GM21526 (cell line): ENCODE measurements around the gene FOXO1.

ENCODE experiments used
- ATAC-seq: cut with Tn5 transposase; IDR thresholded peaks from one replicate; pipeline ENCODE4 v1.9.1; 2021; ENCODE audit warnings: moderate library complexity; ENCODE audit not compliant: unreplicated experiment, low FRiP score

Gene FOXO1

GRCh38 chr13:40552895-40553294 is 113.5 kb downstream of the FOXO1 start:
- ATAC-seq = no peak

DNA sequence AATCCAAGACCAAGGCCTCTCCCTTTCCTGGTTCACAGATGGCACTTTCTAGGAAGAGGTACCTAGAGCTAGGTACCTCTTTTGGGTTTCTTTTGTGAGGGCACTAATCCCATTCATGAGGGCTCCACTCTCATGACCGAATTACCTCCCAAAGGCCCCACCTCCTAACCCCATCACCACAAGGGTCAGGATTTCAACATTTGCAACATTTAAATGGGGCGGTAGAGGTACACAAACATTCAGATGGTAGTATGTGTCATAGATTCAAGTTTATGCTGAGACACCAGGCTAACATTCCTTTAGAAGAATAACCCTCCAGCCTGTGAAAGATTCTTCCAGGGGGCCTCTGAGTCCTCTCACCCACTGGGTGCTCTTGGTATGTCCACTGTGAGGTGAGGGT is 116.3 kb downstream of the FOXO1 start:
- no peak for ATAC-seq

- no peak for ATAC-seq
These were observed 116.8 kb downstream of the FOXO1 start for GRCh38 chr13:40549500-40550094.

GRCh38 chr13:40547591-40548315 is 118.7 kb downstream of the FOXO1 start:
- no peak for ATAC-seq

- no peak for ATAC-seq
These were observed 120.4 kb downstream of the FOXO1 start for GRCh38 chr13:40546047-40546446.

GRCh38 chr13:40540328-40541044 is 126.0 kb downstream of the FOXO1 start:
- no peak for ATAC-seq

DNA sequence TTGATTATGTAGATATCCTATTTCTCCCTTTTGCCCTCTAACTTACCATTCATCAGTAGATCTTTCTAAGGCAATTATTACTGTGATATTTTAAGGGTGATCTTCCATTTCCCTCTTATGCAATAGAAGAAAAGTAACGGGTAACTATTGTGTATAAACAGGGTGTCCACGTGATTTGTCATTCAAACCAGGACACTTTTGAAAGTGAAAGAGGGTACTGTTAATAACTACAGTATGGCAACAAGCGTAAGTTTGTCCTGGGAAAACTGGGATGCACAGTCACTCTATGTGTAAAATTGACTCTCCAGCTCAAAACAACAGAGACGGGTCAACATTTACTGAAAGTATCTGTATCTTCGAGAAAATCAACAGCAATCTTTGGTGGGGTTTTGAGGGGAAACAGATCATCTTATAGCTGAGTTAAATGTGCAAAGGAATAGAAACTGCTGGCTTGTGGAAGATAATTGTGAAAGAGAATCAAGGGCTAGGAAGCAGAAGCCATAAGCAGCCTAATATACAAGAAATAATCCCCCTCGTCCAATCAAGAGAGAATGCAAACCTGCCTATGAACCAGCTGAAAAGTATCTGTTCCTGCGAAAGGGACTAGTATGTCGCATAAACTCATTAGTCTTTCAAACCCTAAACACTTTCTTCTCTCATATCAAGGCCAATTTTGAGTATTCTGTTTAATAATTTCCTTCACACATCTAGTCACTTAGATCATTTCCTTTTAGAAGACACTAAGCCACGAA is 126.7 kb downstream of the FOXO1 start:
- no peak for ATAC-seq

DNA sequence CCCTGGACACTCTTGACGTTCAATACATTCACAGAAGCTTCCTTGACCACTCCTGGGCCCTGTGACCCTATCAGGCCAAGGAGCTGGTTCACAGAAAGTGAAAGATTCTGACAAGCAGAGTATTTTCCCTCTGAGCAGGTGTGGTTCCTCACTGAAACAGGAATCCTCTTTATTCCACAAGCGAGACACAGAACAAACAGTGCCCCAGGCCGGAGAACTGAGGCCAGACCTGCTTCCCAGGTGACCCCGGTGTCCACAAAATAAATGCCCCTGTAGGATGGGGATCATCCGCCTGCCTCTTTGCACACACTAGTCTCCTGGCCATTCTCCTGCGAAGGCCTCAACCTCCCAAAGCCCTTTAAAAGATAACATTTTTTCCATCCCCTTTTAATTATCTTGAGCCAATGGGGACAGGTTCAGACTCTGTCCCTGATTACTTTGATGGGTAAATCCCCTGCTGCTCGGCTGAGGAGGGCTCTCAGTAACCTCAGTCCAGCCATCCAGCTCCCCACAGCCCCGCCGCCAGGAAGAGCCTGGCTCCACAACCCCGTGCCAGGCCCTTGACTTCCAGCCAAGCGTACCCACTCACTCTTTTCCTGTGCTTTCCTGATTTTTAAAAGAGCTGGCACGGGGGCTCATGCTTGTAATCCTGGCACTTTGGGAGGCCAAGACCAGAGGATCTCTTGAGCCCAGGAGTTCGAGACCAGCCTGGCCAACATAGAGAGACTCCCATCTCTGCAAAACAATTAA is 129.1 kb downstream of the FOXO1 start:
- ATAC-seq = no peak

DNA sequence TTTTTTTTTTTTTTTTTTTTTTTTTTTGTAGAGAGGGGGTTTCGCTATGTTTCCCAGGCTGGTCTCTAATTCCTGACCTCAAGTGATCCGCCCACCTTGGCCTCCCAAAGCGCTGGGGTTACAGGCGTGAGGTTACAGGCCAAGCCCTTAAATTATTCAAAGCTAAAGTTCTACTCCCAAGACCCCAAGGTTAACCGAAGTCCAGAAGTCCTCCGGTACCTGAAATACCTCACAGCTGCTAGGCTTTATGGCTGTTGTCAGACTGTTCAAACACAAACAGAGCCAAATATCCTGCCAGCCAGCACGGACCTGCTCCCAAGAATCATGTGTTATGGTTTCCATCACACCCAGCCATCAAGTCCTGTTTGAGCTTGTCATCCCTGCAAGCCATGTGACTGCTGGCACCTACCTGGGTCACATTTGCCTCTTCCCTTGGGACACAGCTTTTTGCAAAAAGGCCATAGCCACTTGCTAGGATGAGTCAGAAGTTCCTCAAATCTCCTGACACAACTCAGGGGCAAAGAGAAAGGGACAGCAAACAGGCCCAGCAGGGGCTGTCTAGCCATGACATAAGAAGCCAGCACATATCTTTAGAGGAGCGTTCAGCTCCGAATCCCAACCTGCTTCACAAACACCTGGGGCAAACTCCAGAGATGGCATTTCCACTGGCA is 129.9 kb downstream of the FOXO1 start:
- ATAC-seq = no peak

DNA sequence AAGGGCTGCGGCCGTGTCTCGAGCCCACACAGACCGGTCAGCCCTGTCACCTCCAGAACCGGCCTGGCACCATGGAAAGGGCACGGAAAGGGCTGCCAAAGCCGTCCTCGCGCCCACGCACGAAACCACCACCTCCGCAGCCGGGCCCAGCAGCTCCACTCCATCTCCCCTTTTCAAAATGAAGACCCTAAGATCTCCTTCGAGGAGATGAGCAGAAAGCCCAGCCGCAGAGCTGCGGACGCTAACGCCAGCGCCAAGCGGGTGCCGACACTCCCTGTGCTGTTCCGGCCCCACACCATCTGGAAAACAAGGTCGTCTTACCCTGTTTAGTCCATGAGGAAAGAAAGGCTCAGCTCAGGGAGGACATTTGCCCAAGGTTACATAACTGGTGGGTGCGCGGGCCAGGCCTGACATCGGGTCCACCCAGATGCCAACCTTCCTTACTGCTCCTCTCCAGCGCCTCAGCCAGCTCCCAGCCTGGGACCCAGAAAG is 131.1 kb downstream of the FOXO1 start:
- ATAC-seq = no peak

GRCh38 chr13:40534456-40534855 is 132.0 kb downstream of the FOXO1 start:
- ATAC-seq = no peak

GRCh38 chr13:40533072-40533471 is 133.4 kb downstream of the FOXO1 start:
- ATAC-seq = no peak

DNA sequence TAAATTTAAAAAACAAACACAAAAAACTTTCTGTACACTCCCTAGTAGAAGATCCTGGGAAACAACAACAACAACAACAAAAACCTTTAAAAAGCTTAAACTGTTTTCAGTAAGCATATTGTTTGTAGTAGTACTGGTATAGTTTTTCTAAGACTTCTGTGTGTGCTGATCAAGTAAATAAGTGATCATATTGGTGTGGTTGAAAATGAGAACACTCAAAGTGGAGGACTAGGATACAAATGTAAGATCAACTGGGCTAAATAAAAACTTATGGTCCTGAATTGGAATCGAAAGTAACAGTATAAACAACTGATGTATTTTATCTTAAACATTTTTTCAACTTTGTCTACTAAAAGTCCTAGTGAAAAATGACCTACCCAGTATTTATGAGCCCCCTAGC is 135.5 kb downstream of the FOXO1 start:
- ATAC-seq = no peak

GRCh38 chr13:40528881-40529280 is 137.6 kb downstream of the FOXO1 start:
- ATAC-seq = no peak

- no peak for ATAC-seq
These were observed 138.5 kb downstream of the FOXO1 start for GRCh38 chr13:40527914-40528313.

GRCh38 chr13:40522282-40522681 is 144.2 kb downstream of the FOXO1 start:
- no peak for ATAC-seq

DNA sequence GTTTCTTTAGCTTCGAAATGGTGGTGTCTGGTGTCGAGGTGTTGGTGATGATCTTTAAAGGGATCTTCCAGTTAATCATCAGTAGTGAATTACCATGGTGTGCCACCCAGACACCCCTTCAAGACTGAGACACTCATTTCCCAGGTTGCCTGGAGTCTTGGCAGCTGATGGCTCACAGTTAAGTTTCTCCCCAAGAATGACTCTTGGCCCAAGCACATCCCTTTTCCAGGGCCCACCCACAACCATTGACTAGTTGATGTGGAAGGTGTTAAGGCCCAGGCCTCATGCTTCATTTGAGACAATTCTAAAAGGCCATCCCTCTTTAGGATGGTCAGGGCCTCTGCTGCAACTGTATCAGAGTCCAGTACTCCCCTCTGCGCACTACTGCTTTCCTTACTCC is 145.5 kb downstream of the FOXO1 start:
- ATAC-seq = no peak

GRCh38 chr13:40519637-40520036 is 146.8 kb downstream of the FOXO1 start:
- no peak for ATAC-seq

- peak; percentile 45 for ATAC-seq
These were observed 148.0 kb downstream of the FOXO1 start for GRCh38 chr13:40518481-40518882.
